COLO829 (cell line): ENCODE data around the gene KIFAP3.
"Not testable (repeated sequence)": the region's sequence is repeated elsewhere in the genome, so short reads cannot be mapped to it uniquely, and the experiment has no call there.

Experiments used
- DNase-seq: peaks from one replicate; pipeline ENCODE4 v3.0.0; 2012; ENCODE audit warnings: low spot score

Gene KIFAP3

GRCh38 chr1:170063109-170063826 is 11.2 kb downstream of the KIFAP3 start:
- peak; percentile 27 for DNase-seq

GRCh38 chr1:170061676-170062075 is 12.8 kb downstream of the KIFAP3 start:
- not testable (repeated sequence) for DNase-seq

- not testable (repeated sequence) for DNase-seq
Observed at GRCh38 chr1:170060015-170060520, 14.4 kb downstream of the KIFAP3 start.

GRCh38 chr1:170049176-170049800 is 25.2 kb downstream of the KIFAP3 start:
- DNase-seq = no peak

- no peak for DNase-seq
Observed at GRCh38 chr1:170048515-170048914, 26.0 kb downstream of the KIFAP3 start.

GRCh38 chr1:170044187-170044586 is 30.3 kb downstream of the KIFAP3 start:
- no peak for DNase-seq

GRCh38 chr1:170041423-170042192 is 32.9 kb downstream of the KIFAP3 start:
- DNase-seq = no peak

- DNase-seq = no peak
Observed at GRCh38 chr1:170032531-170033280, 41.8 kb downstream of the KIFAP3 start.

- DNase-seq = no peak
Observed at GRCh38 chr1:170030212-170030611, 44.3 kb downstream of the KIFAP3 start.

- DNase-seq = no peak
Observed at GRCh38 chr1:170027760-170028159, 46.7 kb downstream of the KIFAP3 start.

GRCh38 chr1:170020859-170021258 is 53.6 kb downstream of the KIFAP3 start:
- DNase-seq = no peak

- DNase-seq = no peak
Observed at GRCh38 chr1:170017478-170017877, 57.0 kb downstream of the KIFAP3 start.

GRCh38 chr1:170012920-170013319 is 61.6 kb downstream of the KIFAP3 start:
- DNase-seq = no peak

GRCh38 chr1:170010443-170010842 is 64.1 kb downstream of the KIFAP3 start:
- peak; percentile 45 for DNase-seq

- DNase-seq = no peak
Observed at GRCh38 chr1:170009551-170009950, 64.9 kb downstream of the KIFAP3 start.

GRCh38 chr1:170008745-170009144 is 65.8 kb downstream of the KIFAP3 start:
- DNase-seq = not testable (repeated sequence)

GRCh38 chr1:170003270-170003835 is 71.1 kb downstream of the KIFAP3 start:
- not testable (repeated sequence) for DNase-seq

- no peak for DNase-seq
Observed at GRCh38 chr1:170001266-170001665, 73.2 kb downstream of the KIFAP3 start.

GRCh38 chr1:169999761-170000160 is 74.7 kb downstream of the KIFAP3 start:
- DNase-seq = no peak

- peak; percentile 75 for DNase-seq
Observed at GRCh38 chr1:169999331-169999741, 75.2 kb downstream of the KIFAP3 start.

GRCh38 chr1:169995993-169996392 is 78.5 kb downstream of the KIFAP3 start:
- DNase-seq = no peak

GRCh38 chr1:169989246-169989645 is 85.2 kb downstream of the KIFAP3 start:
- DNase-seq = no peak
